K562 (cell line): ENCODE results near the gene GRIK1. TPM values are rescaled to one million over a fixed set of nuclear protein-coding genes. Genes with fewer than 3 reads are reported as not detected.

Experiments
- ATAC-seq: fragments of 200-7000 bp; cut with Tn5 transposase; 3 replicates; pipeline ENCODE4 v1.9.1; 2020; ENCODE audit warnings: moderate library complexity
- BruUV-seq: library from RNA; stranded (reverse); fragments of 400-500 nt; replicated peaks from 2 replicates; lab custom pipeline; 2021; lab: Mats Ljungman, UMichigan
- CTCF ChIA-PET: fragments of 300-600 bp; formaldehyde crosslinking; extraction: SDS; loops from one replicate; lab custom pipeline; 2021; ENCODE audit warnings: low intra/inter-chr PET ratio; lab: Yijun Ruan, JAX
- POLR2A ChIA-PET: fragments of 300-600, 350-650 bp; sonication (Branson Sonifier 250); formaldehyde crosslinking; extraction: SDS; loops from one replicate; lab custom pipeline; 2021; ENCODE audit warnings: antibody characterized with exemption, inconsistent platforms; lab: Yijun Ruan, JAX
- DNase-seq, 4 experiments: peaks; one replicate each; pipeline versions ENCODE4 v3.0.0 to v3.0.0-alpha.2; 2011 to 2018; ENCODE audit warnings: low spot score in 3 of 4, mixed read lengths in 3 of 4; ENCODE audit errors: extremely low read depth in 1 of 4
- FAIRE-seq: peaks from 2 replicates; lab custom pipeline; 2011; peaks lifted over from hg19 to GRCh38; lab: Jason Lieb, UNC
- H2AFZ ChIP-seq: 2 replicates; pipeline ENCODE4 v1.6.0; 2011; ENCODE audit warnings: low read depth, low read length, control low read depth, inconsistent platforms
- H3K27ac ChIP-seq: fragments of 200-600 bp; 3 replicates; pipeline ENCODE4 v1.8.0; 2011; ENCODE audit warnings: low read depth, mild to moderate bottlenecking, control low read depth, inconsistent platforms, low read length, moderate library complexity, mixed read lengths; ENCODE audit errors: extremely low read depth
- H3K27me3 ChIP-seq, 2 experiments: fragments of 300-600 bp in 1 of 2; 2 replicates in 1 of 2; 3 replicates in 1 of 2; pipeline versions ENCODE4 v1.6.0 to v1.8.0; 2011; ENCODE audit warnings: inconsistent platforms in 2 of 2, low read length in 2 of 2, mild to moderate bottlenecking in 1 of 2, mixed read lengths in 1 of 2, moderate library complexity in 1 of 2; ENCODE audit not compliant: control insufficient read depth in 2 of 2, insufficient read depth in 2 of 2
- H3K36me3 ChIP-seq: fragments of 300-600 bp; 3 replicates; pipeline ENCODE4 v1.8.0; 2011; ENCODE audit warnings: mild to moderate bottlenecking, low read length, inconsistent platforms; ENCODE audit not compliant: control insufficient read depth, insufficient read depth
- H3K4me1 ChIP-seq, 2 experiments: fragments of 200-600 bp in 1 of 2; replicated peaks in 1 of 2; 2 replicates in 1 of 2; 3 replicates in 1 of 2; pipeline versions ENCODE4 v1.5.1 to v1.8.0; 2011; ENCODE audit warnings: inconsistent platforms in 2 of 2, low read length in 2 of 2, mild to moderate bottlenecking in 1 of 2, mixed read lengths in 1 of 2, moderate library complexity in 1 of 2; ENCODE audit not compliant: control insufficient read depth in 2 of 2, insufficient read depth in 2 of 2
- H3K4me2 ChIP-seq: 2 replicates; pipeline ENCODE4 v1.6.1; 2011; ENCODE audit warnings: low read length, control low read depth, inconsistent platforms, mixed read lengths; ENCODE audit not compliant: insufficient read depth
- H3K4me3 ChIP-seq: fragments of 200-600 bp; sonication (generic), shearing (Covaris generic); 2 replicates; pipeline ENCODE4 v1.5.1; 2016; ENCODE audit warnings: control low read depth, inconsistent platforms
- H3K79me2 ChIP-seq: fragments of 200-600 bp; 3 replicates; pipeline ENCODE4 v1.8.0; 2011; ENCODE audit warnings: low read length, inconsistent platforms; ENCODE audit not compliant: control insufficient read depth, insufficient read depth
- H3K9ac ChIP-seq, 2 experiments: 2 replicates each; pipeline versions ENCODE4 v1.6.0 to v1.6.1; 2011; ENCODE audit warnings: low read depth in 2 of 2, low read length in 2 of 2, control low read depth in 1 of 2, inconsistent platforms in 1 of 2, mild to moderate bottlenecking in 1 of 2, mixed read lengths in 1 of 2; ENCODE audit not compliant: insufficient read depth in 1 of 2
- H3K9me1 ChIP-seq: one replicate; pipeline ENCODE4 v1.6.0; 2011; ENCODE audit warnings: inconsistent platforms, mild to moderate bottlenecking, low read length, moderate library complexity; ENCODE audit not compliant: control insufficient read depth, insufficient read depth
- H3K9me3 ChIP-seq: replicated peaks from 2 replicates; pipeline ENCODE4 v1.5.1; 2011; ENCODE audit warnings: low read depth, low read length, inconsistent platforms; ENCODE audit not compliant: control insufficient read depth, insufficient read depth
- H4K20me1 ChIP-seq: replicated peaks from 2 replicates; pipeline ENCODE4 v1.6.1; 2011; ENCODE audit warnings: low read length, inconsistent platforms, mixed read lengths; ENCODE audit not compliant: control insufficient read depth, insufficient read depth
- CBX3 ChIP-seq, 2 experiments: IDR thresholded peaks; 1 replicate in 1 of 2; 2 replicates in 1 of 2; pipeline ENCODE4 v1.6.1; 2012; ENCODE audit warnings: inconsistent platforms in 2 of 2, low read length in 2 of 2, borderline replicate concordance in 1 of 2, control low read depth in 1 of 2
- E2F8 ChIP-seq: fragments of 450-650 bp; IDR thresholded peaks from 2 replicates; pipeline ENCODE4 v1.7.1; 2018; ENCODE audit warnings: mild to moderate bottlenecking, low read depth; ENCODE audit not compliant: partially characterized antibody
- EGR1 ChIP-seq: fragments of 450-650 bp; conservative IDR thresholded peaks from 2 replicates; pipeline ENCODE4 v1.6.1; 2017; ENCODE audit warnings: mild to moderate bottlenecking
- PCBP2 ChIP-seq: fragments of 200-400 bp; formaldehyde crosslinking; IDR thresholded peaks from 2 replicates; pipeline ENCODE4 v1.6.1; 2018; ENCODE audit warnings: low read length, low read depth, mild to moderate bottlenecking, moderate library complexity; ENCODE audit not compliant: poor library complexity, severe bottlenecking
- ZNF146 ChIP-seq: IDR thresholded peaks from one replicate; pipeline ENCODE4 v1.6.1; 2018; ENCODE audit warnings: missing compliant biosample characterization; ENCODE audit not compliant: unreplicated experiment
- ZNF57 ChIP-seq: fragments of 450-650 bp; formaldehyde crosslinking; IDR thresholded peaks from 2 replicates; pipeline ENCODE4 v1.4.0; 2020; ENCODE audit warnings: mild to moderate bottlenecking, moderate library complexity
- ZNF785 ChIP-seq: fragments of 250-450 bp; sonication (Bioruptor Pico); IDR thresholded peaks from 2 replicates; pipeline ENCODE4 v1.4.0; 2020; ENCODE audit warnings: mild to moderate bottlenecking
- WGBS: fragments of 100-300 bp; shearing (Covaris generic); methylation state at CpG from one replicate; pipeline ENCODE4 v1.1.6; 2016; ENCODE audit warnings: low coverage, mixed read lengths; ENCODE audit not compliant: insufficient coverage; ENCODE audit errors: missing lambda C conversion rate; 5-methylcytosine and 5-hydroxymethylcytosine counted together
- in situ Hi-C: fragments of 300-500 bp; cut with MboI; formaldehyde crosslinking; loops from 4 replicates; pipeline ENCODE4 v1.15.0; 2018; ENCODE audit warnings: inconsistent platforms, mixed read lengths
- intact Hi-C: fragments of 100-400 bp; cut with micrococcal nuclease; formaldehyde crosslinking; loops from 2 replicates; pipeline ENCODE4 v1.14.2; 2022
- polyA plus RNA-seq, 8 experiments: library from polyadenylated mRNA; depleted of rRNA in 4 of 8; stranded (reverse) in 5 of 8; unstranded in 3 of 8; fragments of >200 nt; fragmentation: Nextera tagmentation in 2 of 8; fragmentation: Illumina TruSeq in 1 of 8; extraction: Ambion mirVana in 2 of 8; extraction: Trizol in 1 of 8; gene quantifications; 2 replicates each; pipeline versions ENCODE4 v1.2.1 to v1.2.3, GENCODE V29; 2011 to 2014; ENCODE audit warnings: inconsistent platforms in 1 of 8, missing spikeins in 1 of 8
- total RNA-seq, 7 experiments: library from RNA; depleted of rRNA in 6 of 7; stranded (reverse); fragments of >200 nt in 6 of 7; fragmentation: Illumina TruSeq in 2 of 7; extraction: Trizol in 2 of 7; gene quantifications; 2 replicates each; pipeline versions ENCODE4 v1.2.1 to v1.2.3, GENCODE V29; 2011 to 2021; ENCODE audit warnings: low replicate concordance in 1 of 7

The GRIK1 gene
- total and polyA plus RNA-seq, 9 of the 15 experiments (the other 6 are each of a cell fraction or from before 2014, with no cell fraction given): 0.17 to 2.8 (median 0.53) TPM

- no peak for TF ChIP-seq E2F8
- no peak for TF ChIP-seq CBX3 (IDR thresholded peaks at IDR 0.05; ENCODE audit: borderline replicate concordance in 1 of 2, low read length in 2 of 2)
- no peak for TF ChIP-seq ZNF146 (CRISPR knock-in tag)
- TF ChIP-seq PCBP2: no peak
- no peak for TF ChIP-seq ZNF57 (CRISPR knock-in tag)
- TF ChIP-seq, all 486 proteins: peak for 0
Measured at GRCh38 chr21:29829564-29830275, 110.1 kb downstream of the GRIK1 start (continued).

DNA sequence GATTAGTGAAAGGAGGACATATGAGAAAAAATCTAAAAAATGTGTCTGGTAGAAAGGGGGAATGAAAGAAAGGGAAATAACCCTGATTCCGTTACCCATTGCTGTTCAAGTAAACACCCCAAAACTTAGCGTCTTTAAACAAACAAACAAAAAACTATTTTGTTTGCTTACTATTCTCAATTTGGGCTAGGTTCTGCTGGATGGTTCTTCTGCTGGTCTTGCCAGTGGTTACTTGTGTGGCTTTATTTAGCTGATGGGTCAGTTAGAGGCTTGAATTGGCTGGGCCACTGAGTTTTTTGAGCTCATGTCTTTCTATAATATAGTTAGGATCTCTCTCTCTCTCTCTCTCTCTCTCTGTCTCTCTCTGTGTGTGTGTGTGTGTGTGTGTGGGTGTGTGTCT lies 112.1 kb downstream of the GRIK1 start:
- no peak for DNase-seq
- H3K4me3 ChIP-seq: no peak overlapping the region
- H3K36me3 ChIP-seq: no peaks in the 10 kb centered on the region
- H3K9me3 ChIP-seq: no peaks in the 10 kb centered on the region
- FAIRE-seq: no peak
- in situ Hi-C loops (no loop called here), intact Hi-C loops (no loop called here)
- H3K27ac ChIP-seq: no peak overlapping the region
- POLR2A ChIA-PET: interaction anchor here (0.8 kb wide), 1 partner anchor 13 kb away, joined by 3 read pairs; no protein-coding TSS in a partner anchor
- CTCF ChIA-PET: no interaction called here
- H2AFZ ChIP-seq: peak overlapping the region; percentile 9; the same call in 1 of the 2 replicates
- H3K9ac ChIP-seq: no peak overlapping the region
- H4K20me1 ChIP-seq: no peaks in the 10 kb centered on the region
- WGBS: 61% methylated on average over 2 of the region's 2 CpGs
- no peak for ATAC-seq
- no peaks in the 10 kb centered on the region for H3K4me1 ChIP-seq
- BruUV-seq: no TSS peak
- no peaks in the 10 kb centered on the region for H3K79me2 ChIP-seq
- H3K4me2 ChIP-seq: no peak overlapping the region
- TF ChIP-seq EGR1: 0 out of 2 replicates have a peak, but pooled peaks have one; percentile 6
- TF ChIP-seq ZNF785 (CRISPR knock-in tag): no peak
- no peaks in the 10 kb centered on the region for H3K9me1 ChIP-seq
- H3K27me3 ChIP-seq: no peaks in the 10 kb centered on the region
